ENCODE results near the gene ZRANB2.

DNA sequence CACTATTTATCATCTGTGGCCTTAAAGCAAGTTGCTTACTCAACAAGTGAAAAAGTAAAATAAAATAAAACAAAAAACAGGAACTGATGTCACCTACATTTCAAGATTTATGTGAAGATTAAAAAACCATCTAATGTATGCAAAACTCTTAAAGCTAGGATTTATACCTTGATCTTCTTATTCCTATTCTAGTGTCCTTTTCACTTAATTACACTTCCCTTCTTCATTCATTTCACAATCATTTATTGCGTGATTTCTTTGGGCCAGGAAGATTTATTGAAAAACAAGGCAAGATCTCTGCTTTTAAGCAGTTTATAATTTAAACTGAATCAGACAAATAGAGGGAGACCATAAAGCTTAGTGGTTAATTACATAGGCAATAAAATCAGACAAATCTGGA, 51.9 kb downstream of the ZRANB2 start:
- no peak for TF ChIP-seq POLR2A (IDR thresholded peaks at IDR 0.05; ENCODE audit: extremely low read depth, insufficient read length)
- TF ChIP-seq, protein P1, sequence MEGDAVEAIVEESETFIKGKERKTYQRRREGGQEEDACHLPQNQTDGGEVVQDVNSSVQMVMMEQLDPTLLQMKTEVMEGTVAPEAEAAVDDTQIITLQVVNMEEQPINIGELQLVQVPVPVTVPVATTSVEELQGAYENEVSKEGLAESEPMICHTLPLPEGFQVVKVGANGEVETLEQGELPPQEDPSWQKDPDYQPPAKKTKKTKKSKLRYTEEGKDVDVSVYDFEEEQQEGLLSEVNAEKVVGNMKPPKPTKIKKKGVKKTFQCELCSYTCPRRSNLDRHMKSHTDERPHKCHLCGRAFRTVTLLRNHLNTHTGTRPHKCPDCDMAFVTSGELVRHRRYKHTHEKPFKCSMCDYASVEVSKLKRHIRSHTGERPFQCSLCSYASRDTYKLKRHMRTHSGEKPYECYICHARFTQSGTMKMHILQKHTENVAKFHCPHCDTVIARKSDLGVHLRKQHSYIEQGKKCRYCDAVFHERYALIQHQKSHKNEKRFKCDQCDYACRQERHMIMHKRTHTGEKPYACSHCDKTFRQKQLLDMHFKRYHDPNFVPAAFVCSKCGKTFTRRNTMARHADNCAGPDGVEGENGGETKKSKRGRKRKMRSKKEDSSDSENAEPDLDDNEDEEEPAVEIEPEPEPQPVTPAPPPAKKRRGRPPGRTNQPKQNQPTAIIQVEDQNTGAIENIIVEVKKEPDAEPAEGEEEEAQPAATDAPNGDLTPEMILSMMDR (IDR thresholded peaks at IDR 0.05; ENCODE audit: low read depth, low read length) = no peak
- TF ChIP-seq MYC (IDR thresholded peaks at IDR 0.05; ENCODE audit: low read depth, low read length) = no peak

Data from NB4 (cell line).